ENCODE results near the gene EML2.

GRCh38 chr19:45674946-45675345 is 35.7 kb upstream of the EML2 start:
- TF ChIP-seq, protein P1, sequence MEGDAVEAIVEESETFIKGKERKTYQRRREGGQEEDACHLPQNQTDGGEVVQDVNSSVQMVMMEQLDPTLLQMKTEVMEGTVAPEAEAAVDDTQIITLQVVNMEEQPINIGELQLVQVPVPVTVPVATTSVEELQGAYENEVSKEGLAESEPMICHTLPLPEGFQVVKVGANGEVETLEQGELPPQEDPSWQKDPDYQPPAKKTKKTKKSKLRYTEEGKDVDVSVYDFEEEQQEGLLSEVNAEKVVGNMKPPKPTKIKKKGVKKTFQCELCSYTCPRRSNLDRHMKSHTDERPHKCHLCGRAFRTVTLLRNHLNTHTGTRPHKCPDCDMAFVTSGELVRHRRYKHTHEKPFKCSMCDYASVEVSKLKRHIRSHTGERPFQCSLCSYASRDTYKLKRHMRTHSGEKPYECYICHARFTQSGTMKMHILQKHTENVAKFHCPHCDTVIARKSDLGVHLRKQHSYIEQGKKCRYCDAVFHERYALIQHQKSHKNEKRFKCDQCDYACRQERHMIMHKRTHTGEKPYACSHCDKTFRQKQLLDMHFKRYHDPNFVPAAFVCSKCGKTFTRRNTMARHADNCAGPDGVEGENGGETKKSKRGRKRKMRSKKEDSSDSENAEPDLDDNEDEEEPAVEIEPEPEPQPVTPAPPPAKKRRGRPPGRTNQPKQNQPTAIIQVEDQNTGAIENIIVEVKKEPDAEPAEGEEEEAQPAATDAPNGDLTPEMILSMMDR (IDR thresholded peaks at IDR 0.05), result no peak
- TF ChIP-seq POLR2A (IDR thresholded peaks at IDR 0.05), result no peak
